Activated CD4-positive, alpha-beta T cell treated with anti-CD3 and anti-CD28 coated beads for 24 hours (primary cell): Measurements from ENCODE around the gene HDDC3.
"Not testable (repeated sequence)": the region's sequence is repeated elsewhere in the genome, so short reads cannot be mapped to it uniquely, and the experiment has no call there.

Experiments used
- DNase-seq, 2 donors: peaks; one replicate each; pipeline ENCODE4 v3.0.0-alpha.2; 2020; ENCODE audit warnings: low read depth in 2 of 2

HDDC3 gene

GRCh38 chr15:90930861-90931574 is 1.3 kb downstream of the HDDC3 start:
- no peak for DNase-seq

- DNase-seq = no peak
Observed at GRCh38 chr15:90929246-90930019, 2.9 kb downstream of the HDDC3 start.

GRCh38 chr15:90928106-90928505 is 4.2 kb downstream of the HDDC3 start:
- DNase-seq = not testable (repeated sequence)

- DNase-seq = not testable (repeated sequence)
Observed at GRCh38 chr15:90926766-90927165, 5.6 kb downstream of the HDDC3 start.

GRCh38 chr15:90924375-90924774 is 8.0 kb downstream of the HDDC3 start:
- DNase-seq = no peak

- DNase-seq = not testable (repeated sequence)
Observed at GRCh38 chr15:90922712-90923322, 9.5 kb downstream of the HDDC3 start.

- DNase-seq = no peak
Observed at GRCh38 chr15:90921887-90922286, 10.5 kb downstream of the HDDC3 start.

GRCh38 chr15:90918835-90919234 is 13.5 kb downstream of the HDDC3 start:
- DNase-seq = no peak

GRCh38 chr15:90918034-90918788 is 14.1 kb downstream of the HDDC3 start:
- no peak for DNase-seq

GRCh38 chr15:90917569-90917968 is 14.8 kb downstream of the HDDC3 start:
- no peak for DNase-seq

- no peak for DNase-seq
Observed at GRCh38 chr15:90916461-90916860, 15.9 kb downstream of the HDDC3 start.

- DNase-seq = no peak
Observed at GRCh38 chr15:90915808-90916440, 16.4 kb downstream of the HDDC3 start.

GRCh38 chr15:90915216-90915807 is 17.0 kb downstream of the HDDC3 start:
- DNase-seq = no peak

- DNase-seq = no peak
Observed at GRCh38 chr15:90914305-90915080, 17.9 kb downstream of the HDDC3 start.

GRCh38 chr15:90913398-90913944 is 18.9 kb downstream of the HDDC3 start:
- DNase-seq = no peak

- no peak for DNase-seq
Observed at GRCh38 chr15:90912770-90913075, 19.6 kb downstream of the HDDC3 start.

- no peak for DNase-seq
Observed at GRCh38 chr15:90911906-90912769, 20.2 kb downstream of the HDDC3 start.

- DNase-seq = no peak
Observed at GRCh38 chr15:90911302-90911623, 21.1 kb downstream of the HDDC3 start.
